OCI-M2 (cell line): ENCODE data around the gene INSRR.

Experiments
- DNase-seq: peaks from one replicate; lab custom pipeline; 2025; ENCODE audit not compliant: unreplicated experiment; lab: John Stamatoyannopoulos, UW

Gene INSRR

DNA sequence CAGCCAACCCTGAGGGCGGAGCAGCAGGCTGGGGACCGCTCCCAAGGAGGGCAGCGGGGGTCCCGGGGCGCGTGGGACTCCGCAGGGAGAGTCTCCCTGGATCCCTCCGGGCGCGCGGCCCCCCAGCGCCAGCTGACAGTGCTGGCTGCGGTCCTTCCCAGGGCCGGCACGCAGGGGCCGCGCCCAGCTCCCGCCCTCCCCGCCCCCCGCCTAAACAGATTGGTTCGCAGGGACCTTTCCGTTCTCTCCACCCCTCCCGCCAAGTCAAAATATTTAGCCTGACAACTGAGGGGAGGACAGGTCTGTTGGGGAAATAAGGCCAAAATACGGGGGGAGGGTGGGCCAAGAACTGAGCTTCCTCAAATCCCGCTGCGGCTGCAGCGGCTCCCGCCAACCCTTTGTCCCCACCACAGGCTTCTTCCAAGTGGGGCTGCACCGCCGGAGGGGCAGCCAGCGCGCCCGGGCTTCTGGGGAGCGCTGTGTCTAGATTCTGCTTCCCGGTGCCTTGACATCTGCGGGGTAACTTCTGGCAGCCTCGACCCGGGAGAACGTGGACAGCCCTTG, at the start of gene INSRR:
TSS of gene INSRR (minus strand) at position 159 of the 564 bp plus-strand sequence. CDS start 496 bp downstream, outside the sequence.
- DNase-seq, result no peak

- no peak for DNase-seq
Observed at GRCh38 chr1:156908541-156908940, 49.6 kb upstream of the INSRR start.

GRCh38 chr1:156906206-156906906, 47.4 kb upstream of the INSRR start:
- DNase-seq, result no peak

DNA sequence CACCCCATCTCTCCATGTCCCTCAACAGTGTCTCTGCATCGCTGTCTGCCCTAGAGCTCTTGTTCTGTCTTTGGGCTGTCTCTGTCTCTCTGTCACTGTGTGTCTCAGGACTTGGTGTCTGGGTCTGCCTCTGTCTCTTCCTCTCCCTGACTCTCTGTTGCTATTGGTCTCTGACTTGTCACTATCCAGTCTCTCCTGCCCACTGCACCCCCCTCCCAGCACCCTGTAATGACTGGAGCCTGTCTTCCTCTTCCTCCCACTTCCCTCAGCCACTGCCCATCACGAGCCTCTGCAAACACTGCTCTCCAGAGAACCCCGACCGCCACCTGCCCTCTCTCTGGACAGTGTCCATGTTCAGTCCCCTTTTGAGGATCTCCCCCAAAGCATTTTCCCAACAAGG, 46.7 kb upstream of the INSRR start:
- DNase-seq, result no peak

- no peak for DNase-seq
Observed at GRCh38 chr1:156905176-156905575, 46.3 kb upstream of the INSRR start.

GRCh38 chr1:156904187-156904959, 45.5 kb upstream of the INSRR start:
- no peak for DNase-seq

DNA sequence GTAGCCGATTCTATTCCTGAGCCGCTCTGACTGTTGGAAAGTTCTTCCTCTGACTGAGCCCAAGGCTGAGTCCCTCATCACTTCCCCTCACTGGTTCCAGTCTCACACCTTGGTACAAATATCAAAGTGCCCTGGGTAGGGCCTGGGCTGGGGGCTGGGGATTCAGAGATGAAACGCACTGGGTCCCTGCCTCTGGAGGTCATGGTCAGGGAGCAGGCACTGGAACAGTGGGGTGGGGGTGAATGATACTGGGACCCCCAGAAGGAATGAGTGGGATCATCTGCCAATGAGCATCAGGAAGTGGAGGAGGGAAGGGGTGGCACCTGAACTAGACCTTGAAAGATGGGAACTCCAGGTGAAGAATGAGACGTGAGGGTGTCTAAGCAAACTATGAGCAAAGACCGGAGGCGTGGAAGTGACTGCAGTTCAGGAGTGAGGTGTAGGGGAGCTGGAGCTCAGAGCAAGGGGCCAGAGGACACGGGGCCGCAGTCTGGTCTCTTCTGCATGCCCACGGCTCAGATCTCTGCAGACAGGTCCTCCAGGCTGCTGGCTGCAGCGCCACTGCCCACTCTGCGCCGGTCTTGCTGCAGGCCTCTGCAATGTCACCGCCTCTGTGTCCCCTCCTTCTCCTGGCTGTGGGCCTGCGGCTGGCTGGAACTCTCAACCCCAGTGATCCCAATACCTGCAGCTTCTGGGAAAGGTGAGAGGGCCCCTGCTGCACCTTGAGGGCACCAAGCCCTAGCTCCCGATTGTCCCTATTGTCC, 44.6 kb upstream of the INSRR start:
- DNase-seq, result no peak

DNA sequence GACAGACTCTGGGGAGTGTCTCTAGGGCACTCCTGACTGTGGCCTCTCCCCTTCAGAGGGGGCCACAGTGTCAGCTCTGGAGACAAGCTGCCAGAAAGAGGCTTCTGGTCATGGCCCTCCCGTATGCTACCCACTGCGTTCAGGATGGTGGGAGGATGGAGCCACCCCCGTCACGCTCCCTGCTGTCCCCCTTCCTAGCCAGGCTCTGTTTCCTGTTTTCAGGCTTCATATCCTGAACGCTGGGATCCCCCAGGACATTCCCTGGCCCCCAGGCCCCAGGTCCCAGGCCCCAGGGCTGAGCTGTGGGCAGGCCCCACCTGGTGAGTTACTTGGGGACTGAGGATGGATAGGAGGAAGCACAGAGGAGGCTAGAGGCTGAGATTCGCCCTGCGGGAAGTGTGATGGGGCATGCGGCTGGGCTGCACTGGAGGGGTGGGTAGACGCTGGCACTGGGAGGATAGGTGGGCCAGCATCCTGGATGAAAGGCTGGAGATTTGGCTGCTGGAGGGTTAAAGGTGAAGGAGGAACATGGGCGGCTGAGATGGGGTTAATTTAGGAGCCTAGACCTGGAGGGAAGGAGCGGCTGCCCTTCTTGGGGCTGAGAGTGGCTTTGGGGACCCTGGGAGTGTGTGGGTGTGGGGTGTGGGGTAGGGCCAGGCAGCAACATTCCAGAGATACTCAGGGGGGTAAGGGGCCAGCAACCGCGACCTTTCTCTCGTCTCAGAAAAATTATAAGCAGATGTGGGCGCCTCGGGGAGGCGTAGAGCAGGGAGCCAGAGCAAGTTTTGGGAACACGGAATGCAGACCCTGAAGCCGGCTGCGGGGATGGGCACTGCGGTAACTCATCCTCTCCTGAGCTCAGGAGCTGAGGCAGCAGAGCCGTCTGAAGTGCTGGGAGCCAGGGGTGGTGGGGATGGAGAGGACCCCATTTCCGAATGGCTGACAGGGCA, 43.3 kb upstream of the INSRR start:
- DNase-seq, result no peak

- DNase-seq, result no peak
Observed at GRCh38 chr1:156901590-156901900, 42.6 kb upstream of the INSRR start.

GRCh38 chr1:156900896-156901589, 42.1 kb upstream of the INSRR start:
- DNase-seq, result no peak

DNA sequence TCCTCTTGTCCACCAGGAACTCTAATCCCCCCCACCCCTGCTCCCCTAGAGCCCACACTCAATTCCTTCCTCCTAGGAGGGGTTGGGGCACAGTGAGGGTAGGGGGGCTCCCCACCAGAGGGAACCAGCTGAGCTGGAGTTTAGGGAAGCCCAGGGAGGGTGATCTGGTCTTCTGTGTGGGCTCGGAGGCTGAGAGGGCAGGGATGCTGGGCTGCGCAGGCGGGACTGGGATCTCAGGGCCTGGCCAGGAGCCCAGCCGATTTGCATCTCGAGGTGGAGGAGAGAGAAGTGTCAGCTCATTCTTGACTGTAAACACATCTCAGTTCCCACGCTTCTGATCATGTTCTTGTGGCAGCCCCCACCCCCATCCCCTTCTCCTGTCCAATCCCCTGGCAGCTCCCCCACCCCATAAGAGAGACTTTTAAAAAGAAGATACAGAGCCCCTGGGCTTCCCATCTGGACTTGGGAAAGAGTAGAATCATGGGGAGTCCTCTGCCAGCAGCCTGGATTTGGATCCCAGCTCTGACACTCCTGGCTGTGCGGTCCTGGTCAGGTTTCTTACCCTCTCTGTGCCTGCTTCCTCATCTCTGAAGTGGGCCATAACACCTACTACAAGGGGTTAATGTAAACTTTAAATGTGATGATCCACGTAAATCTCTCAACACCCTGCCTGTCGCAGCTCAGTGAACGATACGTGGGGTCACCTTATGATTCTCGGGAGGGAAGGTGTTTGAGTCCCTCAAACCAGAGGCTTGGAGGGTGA, 41.2 kb upstream of the INSRR start:
- DNase-seq, result no peak

GRCh38 chr1:156898971-156899664, 40.2 kb upstream of the INSRR start:
- no peak for DNase-seq

GRCh38 chr1:156898161-156898566, 39.2 kb upstream of the INSRR start:
- no peak for DNase-seq

GRCh38 chr1:156897078-156897825, 38.3 kb upstream of the INSRR start:
- no peak for DNase-seq

- no peak for DNase-seq
Observed at GRCh38 chr1:156896490-156897033, 37.6 kb upstream of the INSRR start.

DNA sequence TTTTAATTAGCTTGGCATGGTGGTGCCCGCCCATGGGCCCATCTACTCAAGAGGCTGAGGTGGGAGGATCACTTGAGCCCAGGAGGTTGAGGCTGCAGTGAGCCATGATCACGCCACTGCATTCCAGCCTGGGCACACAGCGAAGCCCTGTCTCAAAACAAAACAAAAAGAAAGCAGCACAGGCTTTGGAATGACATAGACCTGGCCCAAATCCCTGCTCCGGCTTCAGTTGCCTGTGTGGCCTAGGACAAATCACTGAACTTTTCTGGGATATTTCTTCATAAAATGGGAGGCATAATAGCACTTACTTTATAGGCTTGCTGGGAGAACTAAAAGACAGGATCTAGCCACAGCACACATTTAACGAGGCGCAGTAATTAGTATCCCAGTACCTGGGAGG, 37.0 kb upstream of the INSRR start:
- no peak for DNase-seq

- DNase-seq, result no peak
Observed at GRCh38 chr1:156895455-156895812, 36.5 kb upstream of the INSRR start.
